ENCODE data around the gene MRPS6.

DNA sequence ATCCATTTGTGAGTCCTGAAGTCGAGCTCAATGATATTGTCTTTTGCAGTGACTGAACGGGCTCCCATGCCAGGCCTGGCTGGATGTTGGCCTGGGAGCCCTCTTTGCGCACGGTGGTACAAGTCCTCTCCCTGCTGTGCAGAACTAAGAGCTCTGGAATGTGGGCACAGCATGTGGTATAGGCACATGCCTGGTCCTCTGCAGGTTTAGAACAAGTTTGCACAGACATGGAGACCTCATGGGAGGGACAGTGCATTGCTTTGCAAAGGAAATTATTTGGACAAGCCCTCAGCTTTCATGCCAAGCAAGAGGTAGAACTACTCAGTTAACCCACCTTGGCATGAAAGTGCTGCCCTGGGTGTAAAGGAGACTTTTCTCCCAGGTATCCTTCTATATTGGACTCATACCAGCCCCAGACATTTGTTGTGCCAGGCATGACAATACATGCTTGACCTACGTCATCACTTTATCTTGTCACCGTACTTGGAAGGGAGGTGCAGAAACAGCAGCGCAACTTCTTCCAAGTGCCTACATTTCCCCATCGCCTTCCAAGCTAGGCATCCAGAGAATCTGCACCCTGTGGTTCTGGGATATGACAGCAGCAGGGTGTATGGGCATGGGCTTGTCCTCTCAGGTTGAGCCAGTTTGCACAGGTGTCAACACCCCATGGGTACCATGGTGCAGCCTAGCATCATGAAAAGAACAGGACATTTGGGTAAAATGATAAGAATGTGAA, 37.6 kb upstream of the MRPS6 start:
- TF ChIP-seq, protein P1, sequence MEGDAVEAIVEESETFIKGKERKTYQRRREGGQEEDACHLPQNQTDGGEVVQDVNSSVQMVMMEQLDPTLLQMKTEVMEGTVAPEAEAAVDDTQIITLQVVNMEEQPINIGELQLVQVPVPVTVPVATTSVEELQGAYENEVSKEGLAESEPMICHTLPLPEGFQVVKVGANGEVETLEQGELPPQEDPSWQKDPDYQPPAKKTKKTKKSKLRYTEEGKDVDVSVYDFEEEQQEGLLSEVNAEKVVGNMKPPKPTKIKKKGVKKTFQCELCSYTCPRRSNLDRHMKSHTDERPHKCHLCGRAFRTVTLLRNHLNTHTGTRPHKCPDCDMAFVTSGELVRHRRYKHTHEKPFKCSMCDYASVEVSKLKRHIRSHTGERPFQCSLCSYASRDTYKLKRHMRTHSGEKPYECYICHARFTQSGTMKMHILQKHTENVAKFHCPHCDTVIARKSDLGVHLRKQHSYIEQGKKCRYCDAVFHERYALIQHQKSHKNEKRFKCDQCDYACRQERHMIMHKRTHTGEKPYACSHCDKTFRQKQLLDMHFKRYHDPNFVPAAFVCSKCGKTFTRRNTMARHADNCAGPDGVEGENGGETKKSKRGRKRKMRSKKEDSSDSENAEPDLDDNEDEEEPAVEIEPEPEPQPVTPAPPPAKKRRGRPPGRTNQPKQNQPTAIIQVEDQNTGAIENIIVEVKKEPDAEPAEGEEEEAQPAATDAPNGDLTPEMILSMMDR (IDR thresholded peaks at IDR 0.05) = no peak
- TF ChIP-seq POLR2A (IDR thresholded peaks at IDR 0.05) = no peak

All from Peyer's patch (tissue), 4 donors.